Activated CD4-positive, alpha-beta memory T cell treated with anti-CD3 and anti-CD28 coated beads, Interleukin-2, amount 10 ng/mL, durations not matched to agents 7 days and 5 days (primary cell): ENCODE results near the gene LHFPL5. TPM values are rescaled to one million over a fixed set of nuclear protein-coding genes. Genes with fewer than 3 reads are reported as not detected.

Experiments
- CTCF ChIA-PET: fragments of 350-600 bp; sonication (Branson Sonifier 250); formaldehyde crosslinking; loops from one replicate; lab custom pipeline; 2021; ENCODE audit warnings: antibody characterized with exemption, inconsistent platforms; lab: Charles Lee
- POLR2A ChIA-PET: fragments of 350-600 bp; sonication (Branson Sonifier 250); formaldehyde crosslinking; loops from one replicate; lab custom pipeline; 2021; ENCODE audit warnings: antibody characterized with exemption; lab: Charles Lee
- DNase-seq: peaks from one replicate; pipeline ENCODE4 v3.0.0-alpha.2; 2020
- H3K27ac Mint-ChIP-seq: one replicate; pipeline ENCODE4 v1.8.0; 2021; ENCODE audit warnings: mild to moderate bottlenecking, mixed read lengths
- H3K27me3 Mint-ChIP-seq: one replicate; pipeline ENCODE4 v1.8.0; 2021; ENCODE audit warnings: mixed read lengths
- H3K36me3 Mint-ChIP-seq: one replicate; pipeline ENCODE4 v1.8.0; 2021; ENCODE audit warnings: low read depth, mixed read lengths
- H3K4me1 Mint-ChIP-seq: one replicate; pipeline ENCODE4 v1.8.0; 2021; ENCODE audit warnings: mixed read lengths
- H3K4me3 Mint-ChIP-seq: one replicate; pipeline ENCODE4 v1.8.0; 2021; ENCODE audit warnings: mild to moderate bottlenecking, mixed read lengths
- H3K9me3 Mint-ChIP-seq: one replicate; pipeline ENCODE4 v1.8.0; 2021; ENCODE audit warnings: mixed read lengths
- total RNA-seq, 2 experiments: library from RNA; stranded (reverse); gene quantifications; one replicate each; pipeline ENCODE4 v1.2.3, GENCODE V29; 2021

The LHFPL5 gene
- total RNA-seq, result not detected

DNA sequence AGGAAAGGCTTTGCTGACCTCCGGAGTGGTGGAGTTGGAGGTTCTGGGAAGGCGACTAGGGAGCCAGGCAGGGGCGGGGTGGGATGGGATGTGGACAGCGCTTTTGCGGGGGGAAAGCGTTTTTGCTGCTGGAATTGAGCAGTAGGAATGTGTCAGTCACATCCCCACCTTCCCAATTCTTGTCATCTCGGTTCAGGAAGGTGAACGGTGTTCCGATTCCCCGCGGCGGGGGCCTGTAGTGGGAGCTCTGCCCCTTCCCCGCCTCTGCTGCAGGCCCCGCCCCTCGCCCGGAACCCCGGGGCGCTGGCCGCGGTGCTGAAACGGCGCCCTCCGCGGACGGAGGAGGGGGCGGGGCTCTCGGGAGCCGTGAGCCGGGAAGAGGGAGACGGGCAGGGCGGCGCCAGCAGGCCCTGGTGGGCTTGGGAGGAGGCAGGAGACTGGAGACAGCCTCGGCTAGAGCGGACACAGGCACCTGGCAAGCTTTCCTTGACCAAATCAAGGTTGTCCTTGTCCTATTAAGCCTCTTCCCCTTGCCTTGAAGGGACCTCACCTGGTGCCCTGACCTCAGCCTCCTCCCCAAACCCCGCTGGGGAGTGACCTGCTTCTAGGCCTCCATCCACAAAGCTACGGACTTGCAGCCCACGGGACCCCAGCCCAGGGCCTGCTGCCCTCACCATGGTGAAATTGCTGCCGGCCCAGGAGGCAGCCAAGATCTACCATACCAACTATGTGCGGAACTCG, at the start of gene LHFPL5:
TSS of gene LHFPL5 (plus strand) at position 357 of the 741 bp plus-strand sequence. CDS start at position 676, 319 bp downstream.
- H3K36me3 Mint-ChIP-seq, result no peaks in the 10 kb centered on the region
- peak; percentile 61 for DNase-seq
- CTCF ChIA-PET, result no interaction called here
- H3K4me1 Mint-ChIP-seq, result peaks cover 2% of the 10 kb centered on the region
- H3K27me3 Mint-ChIP-seq, result peaks cover 9% of the 10 kb centered on the region
- no peak within 1 kb of the TSS for H3K27ac Mint-ChIP-seq
- H3K4me3 Mint-ChIP-seq, result no peak within 1 kb of the TSS
- H3K9me3 Mint-ChIP-seq, result no peaks in the 10 kb centered on the region
- POLR2A ChIA-PET, result no interaction called here

DNA sequence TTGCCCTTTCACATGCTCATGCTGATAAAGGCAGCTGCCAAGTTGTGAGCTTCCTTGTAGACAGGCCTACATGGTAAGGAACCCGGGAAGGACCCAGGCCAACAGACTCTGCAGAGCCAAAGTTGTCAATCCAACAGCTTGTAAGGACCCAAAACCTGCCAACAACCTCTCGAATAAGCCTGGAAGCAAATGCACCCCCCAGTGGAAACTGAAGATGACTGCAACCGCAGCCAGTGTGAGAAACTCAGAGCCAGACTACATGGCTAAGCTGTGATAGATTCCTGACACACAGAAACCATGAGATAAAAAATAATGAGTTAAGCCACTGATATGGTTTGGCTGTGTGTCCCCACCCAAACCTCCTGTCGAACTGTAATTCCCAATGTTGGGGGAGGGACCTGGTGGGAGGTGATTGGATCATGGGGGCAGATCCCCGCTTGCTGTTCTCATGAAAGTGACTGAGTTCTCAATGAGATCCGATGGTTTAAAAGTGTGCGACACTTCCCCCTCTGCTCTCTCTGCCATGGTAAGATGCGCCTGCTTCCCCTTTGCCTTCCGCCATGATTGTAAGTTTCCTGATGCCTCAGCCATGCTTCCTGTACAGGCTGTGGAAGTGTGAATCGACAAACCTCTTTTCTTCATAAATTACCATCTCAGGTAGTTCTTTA, 47.6 kb upstream of the LHFPL5 start:
- peaks cover 17% of the 10 kb centered on the region for H3K27me3 Mint-ChIP-seq
- POLR2A ChIA-PET, result no interaction called here
- no peaks in the 10 kb centered on the region for H3K36me3 Mint-ChIP-seq
- H3K4me3 Mint-ChIP-seq, result no peak overlapping the region
- H3K9me3 Mint-ChIP-seq, result no peaks in the 10 kb centered on the region
- H3K27ac Mint-ChIP-seq, result no peak overlapping the region
- CTCF ChIA-PET, result interaction anchor here (1.0 to 1.3 kb wide), 3 partner anchors 21 to 235 kb away, joined by 3 to 5 read pairs (median 3); partner anchors contain the start of gene ARMC12
- no peak for DNase-seq
- no peaks in the 10 kb centered on the region for H3K4me1 Mint-ChIP-seq

DNA sequence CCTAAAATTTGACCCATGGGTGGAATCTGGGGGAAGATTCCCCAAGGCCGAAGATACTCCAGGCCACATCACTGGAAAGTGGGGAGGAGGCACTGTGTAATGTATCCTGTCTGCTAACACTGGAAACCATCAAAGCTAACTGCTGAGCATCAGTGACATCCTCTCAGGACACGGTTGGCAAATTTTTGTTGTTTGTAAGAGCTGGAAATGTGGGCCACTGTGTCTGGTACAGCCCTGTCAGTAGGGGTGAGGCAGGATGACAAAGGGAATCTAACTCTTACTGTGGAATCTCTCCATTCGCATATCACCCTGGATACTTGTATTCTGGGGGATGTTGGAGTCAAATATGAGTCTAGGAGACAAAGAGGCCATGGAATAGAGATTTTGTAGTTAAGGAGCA, 45.7 kb upstream of the LHFPL5 start:
- H3K4me1 Mint-ChIP-seq, result no peaks in the 10 kb centered on the region
- no peak overlapping the region for H3K4me3 Mint-ChIP-seq
- H3K27me3 Mint-ChIP-seq, result peaks cover 35% of the 10 kb centered on the region
- no peaks in the 10 kb centered on the region for H3K36me3 Mint-ChIP-seq
- no peak overlapping the region for H3K27ac Mint-ChIP-seq
- no peak for DNase-seq
- ChIA-PET CTCF (interaction anchor here (2.0 kb wide), 1 partner anchor 237 kb away, joined by 6 read pairs; no protein-coding TSS in a partner anchor), POLR2A (no interaction called here)
- no peaks in the 10 kb centered on the region for H3K9me3 Mint-ChIP-seq

DNA sequence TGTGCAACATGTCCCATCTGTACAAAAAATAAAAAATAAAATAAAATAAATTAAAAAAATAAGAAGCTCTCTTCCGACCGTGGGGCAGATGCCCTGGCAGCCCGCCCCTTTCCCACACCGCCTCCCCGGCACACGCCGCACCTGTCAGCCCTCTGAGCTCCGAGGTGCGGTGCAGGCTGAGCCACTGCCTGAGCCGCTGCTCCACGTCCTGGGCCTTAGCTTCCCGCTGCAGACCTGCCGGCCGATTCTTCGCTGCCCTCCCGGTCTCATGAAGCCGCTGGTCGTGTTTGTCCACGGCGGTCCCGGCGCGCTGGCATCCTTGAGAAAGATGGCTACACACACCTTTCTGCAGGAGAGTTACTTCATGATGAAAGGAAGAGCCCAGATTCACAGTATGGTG, 39.4 kb upstream of the LHFPL5 start:
- DNase-seq, result no peak
- H3K4me1 Mint-ChIP-seq, result no peaks in the 10 kb centered on the region
- H3K9me3 Mint-ChIP-seq, result no peaks in the 10 kb centered on the region
- H3K27me3 Mint-ChIP-seq, result peaks cover 38% of the 10 kb centered on the region
- H3K27ac Mint-ChIP-seq, result no peak overlapping the region
- ChIA-PET CTCF (no interaction called here), POLR2A (no interaction called here)
- H3K36me3 Mint-ChIP-seq, result no peaks in the 10 kb centered on the region
- no peak overlapping the region for H3K4me3 Mint-ChIP-seq

DNA sequence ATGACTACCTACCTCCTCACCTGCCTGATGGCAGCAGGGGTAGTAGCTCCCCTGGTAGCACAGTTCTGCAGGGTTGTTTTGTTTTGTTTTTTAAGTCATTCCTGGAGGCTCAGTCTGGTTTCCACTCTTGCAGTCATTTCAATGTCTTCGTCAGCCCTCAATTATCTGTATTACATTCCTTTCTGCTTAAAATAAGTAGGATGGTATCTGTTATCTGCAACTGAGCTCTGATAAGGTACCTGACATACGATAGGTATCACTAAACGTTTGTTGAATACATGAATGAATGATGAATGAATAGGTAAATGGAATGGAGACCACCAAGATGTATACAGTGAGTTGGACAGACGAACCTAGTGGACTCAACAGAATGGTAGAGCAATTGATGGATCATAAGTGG, 35.9 kb upstream of the LHFPL5 start:
- CTCF ChIA-PET, result no interaction called here
- Mint-ChIP-seq H3K4me3 (no peak overlapping the region), H3K4me1 (no peaks in the 10 kb centered on the region), H3K9me3 (no peaks in the 10 kb centered on the region), H3K27ac (no peak overlapping the region), H3K36me3 (no peaks in the 10 kb centered on the region), H3K27me3 (peaks cover 21% of the 10 kb centered on the region)
- DNase-seq, result no peak
- POLR2A ChIA-PET, result no interaction called here

DNA sequence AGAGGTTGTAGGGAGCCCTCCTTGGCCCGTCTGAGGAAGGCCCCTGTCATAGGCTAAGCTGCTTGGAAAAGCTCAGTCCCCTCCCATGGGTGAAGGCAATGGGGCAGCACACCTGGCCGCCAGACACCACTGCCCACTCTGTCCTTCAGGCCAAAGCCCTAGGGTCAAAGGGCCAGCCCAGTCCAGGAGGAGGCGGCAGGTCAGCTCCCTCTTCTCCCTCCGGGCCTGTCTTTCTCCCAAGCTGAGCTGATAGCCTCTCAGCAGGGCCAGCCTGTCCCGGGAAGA, 33.9 kb upstream of the LHFPL5 start:
- no peak for DNase-seq
- H3K27me3 Mint-ChIP-seq, result peaks cover 21% of the 10 kb centered on the region
- no peaks in the 10 kb centered on the region for H3K36me3 Mint-ChIP-seq
- CTCF ChIA-PET, result no interaction called here
- no peak overlapping the region for H3K27ac Mint-ChIP-seq
- H3K9me3 Mint-ChIP-seq, result no peaks in the 10 kb centered on the region
- no peak overlapping the region for H3K4me3 Mint-ChIP-seq
- H3K4me1 Mint-ChIP-seq, result peaks cover 2% of the 10 kb centered on the region
- POLR2A ChIA-PET, result no interaction called here

DNA sequence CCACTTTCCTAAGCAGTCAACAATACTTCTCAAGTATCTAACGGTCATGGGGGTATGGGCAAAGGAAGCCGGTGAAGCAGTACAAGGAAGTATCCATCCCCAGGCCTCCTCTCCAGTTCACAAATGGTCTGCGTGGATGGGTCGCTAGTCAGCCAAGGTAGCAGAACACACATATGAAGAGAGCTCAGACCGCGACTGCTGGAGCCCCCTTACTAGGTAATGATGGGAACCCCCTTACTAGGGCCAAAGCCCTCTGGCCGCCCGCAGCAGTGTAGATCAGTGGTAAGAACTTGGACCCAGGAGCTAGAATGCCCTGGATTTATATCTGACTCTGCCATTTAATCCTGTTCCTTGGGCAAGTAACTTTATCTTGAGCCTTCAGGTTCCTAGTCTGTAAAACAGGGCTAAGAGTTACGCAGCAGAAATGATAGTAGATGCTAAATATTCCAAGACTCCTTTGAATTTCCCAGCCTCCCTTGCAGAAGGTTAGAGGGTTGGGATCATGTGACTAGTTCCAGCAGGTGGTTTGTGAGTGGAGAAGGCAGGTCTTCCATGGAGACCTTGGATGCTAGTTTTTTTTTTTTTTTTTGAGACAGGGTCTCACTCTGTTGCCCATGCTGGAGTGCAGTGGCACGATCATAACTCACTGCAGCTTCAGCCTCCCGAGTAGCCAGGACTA, 30.9 kb upstream of the LHFPL5 start:
- DNase-seq, result no peak
- Mint-ChIP-seq H3K4me1 (peaks cover 2% of the 10 kb centered on the region), H3K4me3 (no peak overlapping the region), H3K9me3 (no peaks in the 10 kb centered on the region), H3K27me3 (peaks cover 26% of the 10 kb centered on the region), H3K27ac (no peak overlapping the region), H3K36me3 (no peaks in the 10 kb centered on the region)
- POLR2A ChIA-PET, result no interaction called here
- CTCF ChIA-PET, result no interaction called here

DNA sequence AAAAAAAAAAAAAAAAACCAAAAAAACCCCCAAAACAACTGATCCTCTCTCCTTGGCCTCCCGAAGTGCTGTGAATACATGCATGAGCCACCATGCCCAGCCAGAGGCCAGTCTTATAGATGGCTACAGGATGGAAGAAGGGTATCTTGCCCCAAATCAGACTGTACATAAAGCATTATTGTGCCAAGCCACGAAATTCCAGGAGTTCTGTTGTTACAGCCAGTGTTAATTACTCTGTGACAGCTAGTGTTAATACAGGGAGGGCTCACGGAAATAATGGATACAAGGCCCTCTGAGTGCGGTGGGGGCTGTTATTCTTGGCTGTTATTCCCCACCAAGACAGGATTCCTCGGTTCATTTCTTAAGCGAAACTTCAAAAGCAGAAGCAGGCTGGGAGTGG, 30.1 kb upstream of the LHFPL5 start:
- H3K36me3 Mint-ChIP-seq, result no peaks in the 10 kb centered on the region
- peaks cover 2% of the 10 kb centered on the region for H3K4me1 Mint-ChIP-seq
- ChIA-PET CTCF (no interaction called here), POLR2A (no interaction called here)
- peaks cover 30% of the 10 kb centered on the region for H3K27me3 Mint-ChIP-seq
- H3K4me3 Mint-ChIP-seq, result no peak overlapping the region
- no peaks in the 10 kb centered on the region for H3K9me3 Mint-ChIP-seq
- no peak overlapping the region for H3K27ac Mint-ChIP-seq
- no peak for DNase-seq

DNA sequence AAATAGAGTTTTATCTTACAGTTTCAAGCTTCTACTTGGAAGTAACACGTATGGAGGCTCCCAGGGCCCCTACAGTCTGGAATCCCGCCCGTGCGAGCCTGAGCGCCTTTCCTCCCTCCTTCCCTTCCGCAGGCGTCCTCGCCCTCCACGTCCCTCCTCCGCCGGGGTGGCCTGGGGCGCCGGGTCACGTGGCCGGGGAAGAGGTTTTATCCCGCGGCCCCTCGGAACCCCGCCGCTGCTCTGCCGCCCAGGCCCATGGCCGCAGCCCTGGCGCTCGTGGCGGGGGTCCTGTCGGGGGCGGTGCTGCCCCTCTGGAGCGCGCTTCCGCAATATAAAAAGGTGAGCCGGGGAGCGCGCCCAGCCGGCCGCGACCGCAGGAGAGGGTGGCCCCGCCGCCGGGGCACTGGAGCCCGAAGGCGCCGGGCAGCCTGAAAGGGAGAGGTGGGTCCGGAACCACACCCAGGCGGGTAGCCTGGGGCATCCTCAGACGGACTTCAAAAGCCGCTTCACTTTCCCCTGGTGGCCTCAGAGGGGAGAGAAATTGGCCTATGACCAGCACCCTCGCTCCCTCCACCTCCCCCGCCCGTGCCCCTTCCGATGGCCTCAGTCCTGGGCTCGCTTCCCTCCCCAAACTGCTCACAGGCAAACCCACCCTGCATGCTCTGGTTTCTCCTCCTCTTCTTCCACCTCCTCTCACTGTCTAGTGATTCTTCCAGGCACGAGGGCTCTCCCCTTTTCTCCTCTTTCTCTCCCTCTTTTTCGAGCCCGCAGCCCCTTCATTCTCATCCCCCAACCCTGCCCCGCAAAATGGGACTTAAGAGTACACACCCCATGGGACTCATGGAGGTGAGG, 28.6 kb upstream of the LHFPL5 start, which contains the start of gene CLPSL2:
TSS of gene CLPSL2 (plus strand) at position 235 of the 852 bp plus-strand sequence. CDS start at position 256, 21 bp downstream.
- Mint-ChIP-seq H3K27ac (no peak within 1 kb of the TSS), H3K36me3 (no peaks in the 10 kb centered on the region), H3K4me3 (peak within 1 kb of the TSS; percentile 43), H3K27me3 (peaks cover 32% of the 10 kb centered on the region), H3K9me3 (no peaks in the 10 kb centered on the region), H3K4me1 (peaks cover 2% of the 10 kb centered on the region)
- ChIA-PET POLR2A (no interaction called here), CTCF (no interaction called here)
- DNase-seq, result no peak

DNA sequence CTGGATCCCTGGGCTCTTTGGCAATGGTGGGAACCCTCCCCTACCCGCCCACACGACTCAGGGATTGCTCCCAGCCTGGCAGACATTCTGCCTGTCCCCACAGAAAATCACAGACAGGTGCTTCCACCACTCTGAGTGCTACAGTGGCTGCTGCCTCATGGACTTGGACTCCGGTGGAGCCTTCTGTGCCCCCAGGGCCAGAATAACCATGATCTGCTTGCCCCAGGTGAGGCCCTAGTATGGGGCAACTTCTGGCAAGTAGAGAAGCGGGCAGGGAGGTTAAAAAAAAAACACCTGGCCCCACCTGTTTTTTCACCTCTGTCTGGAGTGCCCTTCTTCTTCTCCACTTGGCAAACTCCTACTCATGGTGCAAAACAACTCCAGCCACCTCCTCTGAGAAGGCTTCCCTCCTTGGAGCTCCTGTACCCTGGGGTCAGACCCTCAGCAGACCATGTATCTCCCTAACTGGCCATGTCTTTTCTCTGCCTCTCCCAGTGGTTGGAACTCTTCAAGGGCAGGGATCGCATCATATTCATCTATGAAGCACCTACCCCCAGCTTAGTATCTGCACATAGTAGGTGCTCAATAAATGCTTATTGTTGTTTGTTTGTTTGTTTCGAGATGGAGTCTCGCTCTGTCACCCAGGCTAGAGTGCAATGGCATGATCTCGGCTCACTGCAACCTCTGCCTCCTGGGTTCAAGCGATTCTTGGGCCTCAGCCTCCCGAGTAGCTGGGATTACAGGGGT, 27.6 kb upstream of the LHFPL5 start:
- CTCF ChIA-PET, result no interaction called here
- no peak for DNase-seq
- H3K4me1 Mint-ChIP-seq, result peaks cover 2% of the 10 kb centered on the region
- peak overlapping the region; percentile 31 for H3K4me3 Mint-ChIP-seq
- H3K27me3 Mint-ChIP-seq, result peaks cover 27% of the 10 kb centered on the region
- no peaks in the 10 kb centered on the region for H3K36me3 Mint-ChIP-seq
- H3K27ac Mint-ChIP-seq, result no peak overlapping the region
- POLR2A ChIA-PET, result no interaction called here
- H3K9me3 Mint-ChIP-seq, result no peaks in the 10 kb centered on the region

DNA sequence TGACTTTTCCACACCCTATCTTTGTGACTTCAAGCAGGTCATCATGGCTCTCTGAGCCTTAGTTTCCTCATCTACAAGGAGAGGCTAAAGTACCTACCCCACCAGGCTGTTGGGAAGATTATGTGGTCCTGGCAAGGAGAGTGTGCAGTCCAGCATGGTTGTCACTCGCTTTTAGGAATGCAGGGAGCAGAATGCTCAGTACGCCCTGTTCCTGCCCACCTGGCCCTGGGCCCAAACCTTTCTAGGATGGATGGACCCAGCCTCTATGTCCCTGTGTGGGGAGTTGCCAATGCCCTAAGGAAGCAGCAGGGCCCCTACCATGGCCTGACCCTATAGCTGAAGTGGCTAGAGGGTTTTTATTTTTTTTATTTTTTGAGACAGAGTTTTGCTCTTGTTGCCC, 26.7 kb upstream of the LHFPL5 start:
- Mint-ChIP-seq H3K27me3 (peaks cover 27% of the 10 kb centered on the region), H3K27ac (no peak overlapping the region), H3K9me3 (no peaks in the 10 kb centered on the region), H3K4me3 (no peak overlapping the region), H3K36me3 (no peaks in the 10 kb centered on the region), H3K4me1 (peaks cover 2% of the 10 kb centered on the region)
- ChIA-PET POLR2A (no interaction called here), CTCF (no interaction called here)
- DNase-seq, result no peak

DNA sequence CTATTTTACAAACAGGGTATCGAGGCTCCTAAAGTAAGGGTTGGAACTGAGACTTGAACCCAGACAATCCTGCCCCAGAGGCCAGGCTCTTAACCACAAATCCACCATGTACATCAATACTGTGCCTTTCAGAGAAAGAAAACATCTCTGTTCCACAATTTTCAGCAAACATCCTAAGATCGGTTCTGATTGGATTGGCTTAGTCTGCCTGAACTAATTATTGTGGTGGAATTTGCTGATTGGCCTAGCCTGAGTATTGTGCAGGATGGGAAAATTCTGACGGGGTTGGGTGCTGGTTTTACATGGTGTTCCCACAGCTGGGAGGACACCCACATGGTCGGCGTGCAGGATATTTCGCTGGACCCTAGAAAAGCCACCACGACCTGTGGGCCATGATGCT, 24.4 kb upstream of the LHFPL5 start, which contains the start of gene CLPSL1:
TSS of gene CLPSL1 (plus strand) at position 301 of the 400 bp plus-strand sequence. CDS start at position 393, 92 bp downstream.
- ChIA-PET POLR2A (no interaction called here), CTCF (no interaction called here)
- no peak for DNase-seq
- Mint-ChIP-seq H3K9me3 (no peaks in the 10 kb centered on the region), H3K27me3 (peaks cover 36% of the 10 kb centered on the region), H3K27ac (no peak within 1 kb of the TSS), H3K36me3 (no peaks in the 10 kb centered on the region), H3K4me3 (no peak within 1 kb of the TSS), H3K4me1 (peaks cover under 1% of the 10 kb centered on the region)
